Breast epithelium (tissue), 4 donors: ENCODE measurements around the gene LDLRAD4. TPM values are rescaled to one million over a fixed set of nuclear protein-coding genes. Genes with fewer than 3 reads are reported as not detected.

Source experiments
- DNase-seq, 2 donors: peaks; one replicate each; pipeline ENCODE4 v3.0.0-alpha.2; 2019; ENCODE audit warnings: low spot score in 2 of 2
- H3K27ac ChIP-seq, 2 donors: fragments of 200-600 bp; sonication (generic) in 1 of 2; one replicate each; pipeline ENCODE4 v1.5.1; 2016 to 2019; ENCODE audit warnings: mild to moderate bottlenecking in 1 of 2
- H3K27me3 ChIP-seq, 2 donors: fragments of 200-600 bp; sonication (generic) in 1 of 2; one replicate each; pipeline versions ENCODE4 v1.5.1 to v1.6.0; 2017 to 2019; ENCODE audit warnings: control low read depth in 1 of 2, mild to moderate bottlenecking in 1 of 2
- H3K36me3 ChIP-seq: fragments of 200-600 bp; one replicate; pipeline ENCODE4 v1.5.1; 2019
- H3K4me1 ChIP-seq, 2 donors: fragments of 200-600 bp; sonication (generic); one replicate each; pipeline ENCODE4 v1.5.1; 2016 to 2019; ENCODE audit warnings: control low read depth in 1 of 2
- H3K4me3 ChIP-seq, 3 donors: fragments of 200-600 bp; sonication (generic); 1 replicate in 2 of 3; 2 replicates in 1 of 3; pipeline ENCODE4 v1.5.1; 2016 to 2019; ENCODE audit warnings: mild to moderate bottlenecking in 3 of 3, moderate library complexity in 2 of 3
- H3K9me3 ChIP-seq, 2 donors: fragments of 200-600 bp; sonication (generic) in 1 of 2; one replicate each; pipeline ENCODE4 v1.5.1; 2016 to 2019; ENCODE audit warnings: control low read depth in 1 of 2
- CTCF ChIP-seq, 3 donors: fragments of 450-650 bp; IDR thresholded peaks; one replicate each; pipeline ENCODE4 v1.5.1; 2016 to 2017; ENCODE audit warnings: antibody characterized with exemption in 3 of 3, mild to moderate bottlenecking in 3 of 3, moderate library complexity in 3 of 3
- POLR2A ChIP-seq: fragments of 450-650 bp; IDR thresholded peaks from one replicate; pipeline ENCODE4 v1.6.1; 2016; ENCODE audit warnings: antibody characterized with exemption, mild to moderate bottlenecking, moderate library complexity
- POLR2AphosphoS5 ChIP-seq, 3 donors: sonication (generic); formaldehyde crosslinking; IDR thresholded peaks; one replicate each; pipeline ENCODE4 v1.6.1; 2017; ENCODE audit warnings: antibody characterized with exemption in 3 of 3
- intact Hi-C: fragments of 100-400 bp; cut with DNase I; formaldehyde crosslinking; loops from one replicate; pipeline ENCODE4 v1.15.1; 2023; ENCODE audit warnings: low total_unique reads
- total RNA-seq, 3 donors: library from RNA; depleted of rRNA; stranded (reverse); fragments of >200 nt; gene quantifications; one replicate each; pipeline ENCODE4 v1.1.0, GENCODE V29; 2016

LDLRAD4 gene
- total RNA-seq, 3 donors from 2014 or later = 28.5 to 94.3 (median 42.9) TPM

DNA sequence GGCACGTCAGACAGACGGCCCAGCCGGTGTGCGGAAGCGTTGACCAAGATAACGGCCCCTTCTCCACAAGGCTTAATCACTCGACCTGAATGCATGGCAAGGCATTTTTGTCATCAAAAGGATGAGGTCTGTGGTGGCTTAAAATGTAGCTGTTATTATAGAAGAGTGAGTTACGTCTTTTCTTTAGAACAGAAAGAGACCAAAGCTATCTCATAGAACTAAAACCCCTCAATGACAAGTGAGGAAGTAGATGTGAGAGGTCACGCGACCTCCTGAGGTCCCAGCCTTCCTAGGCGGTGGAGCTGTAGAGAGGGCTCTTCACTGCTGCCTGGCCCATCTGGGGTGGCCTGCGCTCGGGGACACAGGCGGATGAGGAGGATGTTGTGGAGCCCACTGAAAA, 75.7 kb downstream of the LDLRAD4 start:
- DNase-seq = no peak
- intact Hi-C loops = no loop called here
- Histone ChIP-seq H3K9me3 (no peaks in the 10 kb centered on the region), H3K27me3 (no peaks in the 10 kb centered on the region), H3K4me1 (no peaks in the 10 kb centered on the region), H3K27ac (no peak overlapping the region), H3K4me3 (no peak overlapping the region), H3K36me3 (no peaks in the 10 kb centered on the region)
- TF ChIP-seq CTCF (IDR thresholded peaks at IDR 0.05) = no peak
- no peak for TF ChIP-seq POLR2A
- no peak for TF ChIP-seq POLR2AphosphoS5 (IDR thresholded peaks at IDR 0.05)

GRCh38 chr18:13295894-13296293, 77.3 kb downstream of the LDLRAD4 start:
- DNase-seq = no peak
- no peak overlapping the region for H3K27ac ChIP-seq
- H3K4me1 ChIP-seq = no peaks in the 10 kb centered on the region
- H3K36me3 ChIP-seq = no peaks in the 10 kb centered on the region
- no peak for TF ChIP-seq POLR2AphosphoS5 (IDR thresholded peaks at IDR 0.05)
- no peak for TF ChIP-seq CTCF (IDR thresholded peaks at IDR 0.05)
- TF ChIP-seq POLR2A = no peak
- H3K27me3 ChIP-seq = no peaks in the 10 kb centered on the region
- intact Hi-C loops = no loop called here
- H3K4me3 ChIP-seq = no peak overlapping the region
- H3K9me3 ChIP-seq = no peaks in the 10 kb centered on the region

DNA sequence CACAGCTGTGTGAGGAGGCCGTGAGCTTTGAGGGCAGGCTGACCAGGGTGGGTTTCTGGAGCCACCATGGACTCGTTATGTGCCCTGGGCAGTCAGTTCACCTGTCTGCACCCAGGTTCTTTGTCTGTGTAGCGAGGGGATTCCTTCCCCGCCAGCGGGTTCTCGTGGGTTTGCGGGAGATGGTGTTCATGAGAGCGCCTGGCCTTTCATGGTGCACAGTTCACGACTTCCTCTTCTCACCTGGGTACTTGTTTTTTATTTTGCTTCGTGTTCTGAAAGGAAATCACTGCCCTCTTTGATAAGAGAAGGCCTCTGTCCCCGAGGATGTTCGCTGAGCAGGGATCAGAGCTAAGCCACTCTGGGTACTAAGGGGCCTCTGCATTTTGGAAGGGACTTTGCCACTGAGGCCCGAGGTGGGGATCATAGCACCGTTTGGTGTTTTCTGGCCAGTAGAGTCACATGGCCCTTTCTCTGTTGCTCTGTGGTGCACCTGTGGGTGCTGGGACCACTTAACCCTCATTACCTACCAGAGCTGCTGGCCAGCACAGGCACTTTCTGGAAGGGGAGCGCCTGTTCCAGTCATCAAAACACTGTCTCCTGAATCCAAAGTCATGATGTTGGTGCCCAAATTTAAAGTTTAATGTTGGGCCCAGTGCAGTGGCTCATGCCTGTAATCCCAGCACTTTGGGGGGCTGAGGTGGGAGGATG, 78.5 kb downstream of the LDLRAD4 start:
- no peaks in the 10 kb centered on the region for H3K36me3 ChIP-seq
- TF ChIP-seq CTCF (IDR thresholded peaks at IDR 0.05) (no peak), POLR2AphosphoS5 (IDR thresholded peaks at IDR 0.05) (no peak), POLR2A (no peak)
- no peak overlapping the region for H3K27ac ChIP-seq
- no peak overlapping the region for H3K4me3 ChIP-seq
- intact Hi-C loops = no loop called here
- DNase-seq = no peak
- no peaks in the 10 kb centered on the region for H3K27me3 ChIP-seq
- no peaks in the 10 kb centered on the region for H3K9me3 ChIP-seq
- no peaks in the 10 kb centered on the region for H3K4me1 ChIP-seq

DNA sequence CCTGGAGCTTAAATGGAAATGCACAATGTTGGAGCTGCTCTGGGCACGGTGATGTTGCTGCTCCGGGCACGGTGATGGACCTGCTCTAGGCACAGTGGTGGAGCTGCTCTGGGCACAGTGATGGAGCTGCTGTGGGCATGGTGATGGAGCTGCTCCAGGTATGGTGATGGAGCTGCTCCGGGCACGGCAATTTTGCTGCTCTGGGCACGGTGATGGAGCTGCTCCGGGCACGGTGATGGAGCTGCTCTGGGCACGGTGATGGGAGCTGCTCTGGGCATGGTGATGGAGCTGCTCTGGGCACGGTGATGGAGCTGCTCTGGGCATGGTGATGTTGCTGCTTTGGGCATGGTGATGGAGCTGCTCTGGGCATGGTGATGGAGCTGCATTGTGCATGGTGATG, 79.7 kb downstream of the LDLRAD4 start:
- Histone ChIP-seq H3K4me1 (no peaks in the 10 kb centered on the region), H3K27me3 (no peaks in the 10 kb centered on the region), H3K9me3 (no peaks in the 10 kb centered on the region), H3K4me3 (no peak overlapping the region), H3K27ac (no peak overlapping the region), H3K36me3 (no peaks in the 10 kb centered on the region)
- TF ChIP-seq POLR2AphosphoS5 (IDR thresholded peaks at IDR 0.05) (no peak), CTCF (IDR thresholded peaks at IDR 0.05) (no peak), POLR2A (no peak)
- intact Hi-C loops = no loop called here
- no peak for DNase-seq

GRCh38 chr18:13300029-13300428, 81.5 kb downstream of the LDLRAD4 start:
- H3K27me3 ChIP-seq = no peaks in the 10 kb centered on the region
- DNase-seq = no peak
- intact Hi-C loops = no loop called here
- H3K4me3 ChIP-seq = no peak overlapping the region
- H3K4me1 ChIP-seq = no peaks in the 10 kb centered on the region
- H3K27ac ChIP-seq = no peak overlapping the region
- no peaks in the 10 kb centered on the region for H3K9me3 ChIP-seq
- no peaks in the 10 kb centered on the region for H3K36me3 ChIP-seq
- TF ChIP-seq POLR2AphosphoS5 (IDR thresholded peaks at IDR 0.05) = no peak
- TF ChIP-seq CTCF (IDR thresholded peaks at IDR 0.05) = no peak
- no peak for TF ChIP-seq POLR2A
